CD14-positive monocyte (primary cell): ENCODE measurements around the gene CNTN1. TPM values are rescaled to one million over a fixed set of nuclear protein-coding genes. Genes with fewer than 3 reads are reported as not detected.

Experiments
- DNase-seq, 3 donors: peaks; one replicate each; pipeline ENCODE4 v3.0.0-alpha.2; 2011 to 2022
- H2AFZ ChIP-seq: 2 replicates; pipeline ENCODE4 v1.6.0; 2012; ENCODE audit warnings: mild to moderate bottlenecking, low read depth, low read length, inconsistent platforms; ENCODE audit not compliant: insufficient read depth, poor library complexity, severe bottlenecking
- H3K27ac ChIP-seq, 2 donors: 1 replicate in 1 of 2; 2 replicates in 1 of 2; pipeline ENCODE4 v1.5.1; 2012 to 2013; ENCODE audit warnings: low read length in 2 of 2, control low read depth in 1 of 2, inconsistent platforms in 1 of 2, low read depth in 1 of 2, mild to moderate bottlenecking in 1 of 2
- H3K27me3 ChIP-seq, 2 donors: one replicate each; pipeline versions ENCODE4 v1.6.0 to v1.6.1; 2011 to 2013; ENCODE audit warnings: low read length in 2 of 2; ENCODE audit not compliant: control insufficient read depth in 2 of 2, insufficient read depth in 2 of 2
- H3K36me3 ChIP-seq, 2 donors: replicated peaks in 1 of 2; 1 replicate in 1 of 2; 2 replicates in 1 of 2; pipeline versions ENCODE4 v1.5.1 to v1.6.1; 2012 to 2013; ENCODE audit warnings: low read length in 2 of 2, control low read depth in 1 of 2, inconsistent platforms in 1 of 2, mild to moderate bottlenecking in 1 of 2; ENCODE audit not compliant: insufficient read depth in 2 of 2, control insufficient read depth in 1 of 2
- H3K4me1 ChIP-seq, 2 donors: 1 replicate in 1 of 2; 2 replicates in 1 of 2; pipeline versions ENCODE4 v1.5.1 to v1.6.1; 2012 to 2013; ENCODE audit warnings: low read length in 2 of 2, control low read depth in 1 of 2, inconsistent platforms in 1 of 2, mild to moderate bottlenecking in 1 of 2, moderate library complexity in 1 of 2; ENCODE audit not compliant: insufficient read depth in 2 of 2, control insufficient read depth in 1 of 2
- H3K4me2 ChIP-seq: replicated peaks from 2 replicates; pipeline ENCODE3; 2012; ENCODE audit warnings: low read length, moderate library complexity, mild to moderate bottlenecking; ENCODE audit not compliant: poor library complexity, severe bottlenecking; ENCODE audit errors: extremely low read depth
- H3K4me3 ChIP-seq, 3 experiments: fragments of 200-600 bp in 1 of 3; sonication (generic) in 1 of 3; replicated peaks in 1 of 3; 1 replicate in 2 of 3; 2 replicates in 1 of 3; pipeline ENCODE4 v1.5.1; 2011 to 2013; ENCODE audit warnings: low read length in 3 of 3, mild to moderate bottlenecking in 3 of 3, control low read depth in 2 of 3, low read depth in 2 of 3, inconsistent platforms in 1 of 3, moderate library complexity in 1 of 3
- H3K79me2 ChIP-seq: 2 replicates; pipeline ENCODE4 v1.6.0; 2012; ENCODE audit warnings: mild to moderate bottlenecking, control low read depth, inconsistent platforms, low read length, moderate library complexity; ENCODE audit not compliant: insufficient read depth
- H3K9ac ChIP-seq: 2 replicates; pipeline ENCODE4 v1.6.0; 2017; ENCODE audit warnings: low read length, mild to moderate bottlenecking; ENCODE audit not compliant: insufficient read depth, poor library complexity, severe bottlenecking
- H3K9me3 ChIP-seq, 2 donors: replicated peaks in 1 of 2; 1 replicate in 1 of 2; 2 replicates in 1 of 2; pipeline versions ENCODE4 v1.5.1 to v1.6.1; 2012 to 2013; ENCODE audit warnings: low read length in 2 of 2, control low read depth in 1 of 2; ENCODE audit not compliant: control insufficient read depth in 1 of 2, insufficient read depth in 1 of 2
- H4K20me1 ChIP-seq: 2 replicates; pipeline ENCODE4 v1.6.0; 2012; ENCODE audit warnings: mild to moderate bottlenecking, low read length, control low read depth, moderate library complexity; ENCODE audit not compliant: insufficient read depth
- H3K27ac Mint-ChIP-seq, 7 donors: one replicate each; pipeline ENCODE4 v1.8.0; 2020; ENCODE audit warnings: mild to moderate bottlenecking in 7 of 7, mixed read lengths in 7 of 7, moderate library complexity in 6 of 7, inconsistent platforms in 2 of 7
- H3K27me3 Mint-ChIP-seq, 3 donors: one replicate each; pipeline ENCODE4 v1.8.0; 2021 to 2022; ENCODE audit warnings: low read depth in 3 of 3, mild to moderate bottlenecking in 3 of 3, mixed read lengths in 3 of 3, moderate library complexity in 3 of 3, inconsistent platforms in 1 of 3
- H3K36me3 Mint-ChIP-seq, 2 donors: one replicate each; pipeline ENCODE4 v1.8.0; 2020; ENCODE audit warnings: mixed read lengths in 2 of 2, inconsistent platforms in 1 of 2, mild to moderate bottlenecking in 1 of 2
- H3K4me1 Mint-ChIP-seq: one replicate; pipeline ENCODE4 v1.8.0; 2020; ENCODE audit warnings: mild to moderate bottlenecking, mixed read lengths
- H3K4me3 Mint-ChIP-seq, 2 donors: one replicate each; pipeline ENCODE4 v1.8.0; 2020; ENCODE audit warnings: mild to moderate bottlenecking in 2 of 2, mixed read lengths in 2 of 2, moderate library complexity in 1 of 2
- H3K9me3 Mint-ChIP-seq, 7 donors: one replicate each; pipeline ENCODE4 v1.8.0; 2020 to 2022; ENCODE audit warnings: mixed read lengths in 7 of 7, mild to moderate bottlenecking in 6 of 7, moderate library complexity in 6 of 7, inconsistent platforms in 2 of 7
- WGBS: methylation state at CpG from one replicate; pipeline ENCODE4 v1.1.5; 2013; ENCODE audit warnings: missing lambda C conversion rate; ENCODE audit not compliant: insufficient coverage; 5-methylcytosine and 5-hydroxymethylcytosine counted together
- intact Hi-C, 2 donors: fragments of 100-400 bp; cut with micrococcal nuclease; formaldehyde crosslinking; loops; one replicate each; pipeline versions ENCODE4 v1.15.0 to v1.15.1; 2023
- polyA plus RNA-seq, 3 donors: library from polyadenylated mRNA; depleted of rRNA in 1 of 3; unstranded in 2 of 3; stranded (reverse) in 1 of 3; fragments of 300-500 nt in 2 of 3; fragments of >200 nt in 1 of 3; fragmentation: Illumina TruSeq in 2 of 3; gene quantifications; 1 replicate in 2 of 3; 2 replicates in 1 of 3; pipeline ENCODE4 v1.2.3, GENCODE V29; 2012 to 2021
- TF ChIP-seq, protein P1 (sequence below): fragments of 200-600 bp; IDR thresholded peaks from one replicate; pipeline ENCODE4 v1.8.0; 2022; ENCODE audit warnings: antibody characterized with exemption, mild to moderate bottlenecking

The CNTN1 gene
- polyA plus RNA-seq, 3 donors = not detected

DNA sequence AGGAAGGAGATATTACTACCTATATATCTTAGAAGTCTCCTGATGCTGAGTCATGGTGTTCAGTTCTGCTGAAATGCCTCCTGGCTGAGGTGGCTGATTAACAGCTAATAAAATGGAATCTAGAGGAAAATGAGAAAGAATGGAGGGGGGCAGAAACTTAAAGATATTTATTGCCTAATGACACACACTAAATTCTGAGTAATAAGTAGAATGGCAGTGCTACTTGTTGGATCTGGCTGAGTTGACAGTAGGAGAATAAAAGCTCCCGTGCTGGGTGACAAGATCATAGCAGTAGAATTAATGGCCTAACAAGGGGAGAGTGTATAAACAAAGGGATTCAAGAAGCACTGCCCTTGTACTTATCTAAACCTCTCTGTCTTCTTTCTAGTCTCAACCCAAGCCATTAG is 137.5 kb downstream of the CNTN1 start:
- no peaks in the 10 kb centered on the region for H3K79me2 ChIP-seq
- peaks cover 0 to 3% (median 0%) of the 10 kb centered on the region in 3 donors for H3K27me3 Mint-ChIP-seq
- H3K4me3 Mint-ChIP-seq = no peak overlapping the region
- TF ChIP-seq, protein P1, sequence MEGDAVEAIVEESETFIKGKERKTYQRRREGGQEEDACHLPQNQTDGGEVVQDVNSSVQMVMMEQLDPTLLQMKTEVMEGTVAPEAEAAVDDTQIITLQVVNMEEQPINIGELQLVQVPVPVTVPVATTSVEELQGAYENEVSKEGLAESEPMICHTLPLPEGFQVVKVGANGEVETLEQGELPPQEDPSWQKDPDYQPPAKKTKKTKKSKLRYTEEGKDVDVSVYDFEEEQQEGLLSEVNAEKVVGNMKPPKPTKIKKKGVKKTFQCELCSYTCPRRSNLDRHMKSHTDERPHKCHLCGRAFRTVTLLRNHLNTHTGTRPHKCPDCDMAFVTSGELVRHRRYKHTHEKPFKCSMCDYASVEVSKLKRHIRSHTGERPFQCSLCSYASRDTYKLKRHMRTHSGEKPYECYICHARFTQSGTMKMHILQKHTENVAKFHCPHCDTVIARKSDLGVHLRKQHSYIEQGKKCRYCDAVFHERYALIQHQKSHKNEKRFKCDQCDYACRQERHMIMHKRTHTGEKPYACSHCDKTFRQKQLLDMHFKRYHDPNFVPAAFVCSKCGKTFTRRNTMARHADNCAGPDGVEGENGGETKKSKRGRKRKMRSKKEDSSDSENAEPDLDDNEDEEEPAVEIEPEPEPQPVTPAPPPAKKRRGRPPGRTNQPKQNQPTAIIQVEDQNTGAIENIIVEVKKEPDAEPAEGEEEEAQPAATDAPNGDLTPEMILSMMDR = no peak
- H3K4me1 Mint-ChIP-seq = no peaks in the 10 kb centered on the region
- no peaks in the 10 kb centered on the region for H3K27me3 ChIP-seq
- H3K36me3 Mint-ChIP-seq = no peaks in the 10 kb centered on the region
- H3K4me2 ChIP-seq = no peak overlapping the region
- peaks cover 0 to 3% (median 1%) of the 10 kb centered on the region in 7 donors for H3K9me3 Mint-ChIP-seq
- no peaks in the 10 kb centered on the region for H3K36me3 ChIP-seq
- no peak for DNase-seq
- no peaks in the 10 kb centered on the region for H4K20me1 ChIP-seq
- H3K9me3 ChIP-seq = no peaks in the 10 kb centered on the region
- H2AFZ ChIP-seq = no peak overlapping the region
- WGBS = no CpG with 5 or more reads among the region's 1 CpG
- no peak overlapping the region for H3K27ac Mint-ChIP-seq
- no peak overlapping the region for H3K4me3 ChIP-seq
- H3K4me1 ChIP-seq = no peaks in the 10 kb centered on the region
- no peak overlapping the region for H3K9ac ChIP-seq
- H3K27ac ChIP-seq = no peak overlapping the region
- intact Hi-C loops = no loop called here

GRCh38 chr12:40831916-40832315 is 139.7 kb downstream of the CNTN1 start:
- H3K9ac ChIP-seq = no peak overlapping the region
- no peak overlapping the region for H2AFZ ChIP-seq
- H3K27ac ChIP-seq = no peak overlapping the region
- TF ChIP-seq, protein P1 = no peak
- Mint-ChIP-seq H3K4me3 (no peak overlapping the region), H3K27ac (no peak overlapping the region), H3K27me3 (peaks cover 0 to 3% (median 0%) of the 10 kb centered on the region in 3 donors), H3K4me1 (no peaks in the 10 kb centered on the region), H3K36me3 (no peaks in the 10 kb centered on the region), H3K9me3 (peaks cover 0 to 3% (median 0%) of the 10 kb centered on the region in 7 donors)
- H3K4me3 ChIP-seq = no peak overlapping the region
- H3K4me2 ChIP-seq = no peak overlapping the region
- no peaks in the 10 kb centered on the region for H4K20me1 ChIP-seq
- no peak for DNase-seq
- H3K36me3 ChIP-seq = no peaks in the 10 kb centered on the region
- H3K4me1 ChIP-seq = no peaks in the 10 kb centered on the region
- no peaks in the 10 kb centered on the region for H3K9me3 ChIP-seq
- H3K27me3 ChIP-seq = no peaks in the 10 kb centered on the region
- intact Hi-C loops = no loop called here
- no peaks in the 10 kb centered on the region for H3K79me2 ChIP-seq
